Memory B cell (primary cell): ENCODE measurements around the gene PTPN11.
"Not testable (repeated sequence)": the region's sequence is repeated elsewhere in the genome, so short reads cannot be mapped to it uniquely, and the experiment has no call there.

Experiments
- ATAC-seq: fragments of 150-1000 bp; cut with Tn5 transposase; 2 replicates; pipeline ENCODE4 v1.10.0; 2021; ENCODE audit warnings: low read depth, mild to moderate bottlenecking, moderate library complexity
- DNase-seq, 2 donors: peaks; one replicate each; pipeline ENCODE4 v3.0.0; 2022; ENCODE audit warnings: low spot score in 2 of 2
- H3K27ac Mint-ChIP-seq: one replicate; pipeline ENCODE4 v1.8.0; 2022; ENCODE audit warnings: mild to moderate bottlenecking, moderate library complexity, mixed read lengths
- H3K27me3 Mint-ChIP-seq: one replicate; pipeline ENCODE4 v1.8.0; 2022; ENCODE audit warnings: mixed read lengths
- H3K36me3 Mint-ChIP-seq: one replicate; pipeline ENCODE4 v1.8.0; 2022; ENCODE audit warnings: mild to moderate bottlenecking, mixed read lengths
- H3K4me1 Mint-ChIP-seq: one replicate; pipeline ENCODE4 v1.8.0; 2022; ENCODE audit warnings: mixed read lengths
- H3K4me3 Mint-ChIP-seq: one replicate; pipeline ENCODE4 v1.8.0; 2022; ENCODE audit warnings: mild to moderate bottlenecking, moderate library complexity, mixed read lengths
- H3K9me3 Mint-ChIP-seq: one replicate; pipeline ENCODE4 v1.8.0; 2022; ENCODE audit warnings: mixed read lengths

Gene PTPN11

GRCh38 chr12:112488257-112488876, 69.6 kb downstream of the PTPN11 start:
- Mint-ChIP-seq H3K27me3 (no peaks in the 10 kb centered on the region), H3K4me1 (no peaks in the 10 kb centered on the region), H3K4me3 (no peak overlapping the region), H3K36me3 (peaks cover 53% of the 10 kb centered on the region), H3K9me3 (no peaks in the 10 kb centered on the region), H3K27ac (no peak overlapping the region)
- DNase-seq (no peak), ATAC-seq (no peak)

GRCh38 chr12:112489456-112489855, 70.7 kb downstream of the PTPN11 start:
- H3K27ac Mint-ChIP-seq = no peak overlapping the region
- DNase-seq (no peak), ATAC-seq (no peak)
- H3K4me1 Mint-ChIP-seq = no peaks in the 10 kb centered on the region
- H3K36me3 Mint-ChIP-seq = peaks cover 50% of the 10 kb centered on the region
- H3K4me3 Mint-ChIP-seq = no peak overlapping the region
- H3K9me3 Mint-ChIP-seq = no peaks in the 10 kb centered on the region
- no peaks in the 10 kb centered on the region for H3K27me3 Mint-ChIP-seq

- DNase-seq = no peak
Measured at GRCh38 chr12:112496496-112496895, 77.7 kb downstream of the PTPN11 start.

GRCh38 chr12:112498580-112498979, 79.8 kb downstream of the PTPN11 start:
- no peaks in the 10 kb centered on the region for H3K4me1 Mint-ChIP-seq
- H3K4me3 Mint-ChIP-seq = no peak overlapping the region
- no peaks in the 10 kb centered on the region for H3K9me3 Mint-ChIP-seq
- DNase-seq (no peak), ATAC-seq (no peak)
- peaks cover 33% of the 10 kb centered on the region for H3K36me3 Mint-ChIP-seq
- no peaks in the 10 kb centered on the region for H3K27me3 Mint-ChIP-seq
- no peak overlapping the region for H3K27ac Mint-ChIP-seq

More at GRCh38 chr12:112496496-112496895, 77.7 kb downstream of the PTPN11 start:
- H3K36me3 Mint-ChIP-seq = peaks cover 33% of the 10 kb centered on the region
- no peak for ATAC-seq
- H3K4me3 Mint-ChIP-seq = no peak overlapping the region
- no peaks in the 10 kb centered on the region for H3K9me3 Mint-ChIP-seq
- no peaks in the 10 kb centered on the region for H3K4me1 Mint-ChIP-seq
- H3K27ac Mint-ChIP-seq = no peak overlapping the region
- no peaks in the 10 kb centered on the region for H3K27me3 Mint-ChIP-seq

- no peaks in the 10 kb centered on the region for H3K27me3 Mint-ChIP-seq
- ATAC-seq (no peak), DNase-seq (no peak)
- H3K9me3 Mint-ChIP-seq = no peaks in the 10 kb centered on the region
- H3K4me1 Mint-ChIP-seq = no peaks in the 10 kb centered on the region
- no peak overlapping the region for H3K27ac Mint-ChIP-seq
- H3K36me3 Mint-ChIP-seq = peaks cover 40% of the 10 kb centered on the region
- no peak overlapping the region for H3K4me3 Mint-ChIP-seq
Measured at GRCh38 chr12:112503512-112503911, 84.8 kb downstream of the PTPN11 start.

GRCh38 chr12:112506513-112507166, 87.9 kb downstream of the PTPN11 start:
- H3K27me3 Mint-ChIP-seq = no peaks in the 10 kb centered on the region
- ATAC-seq (no peak), DNase-seq (no peak)
- no peak overlapping the region for H3K4me3 Mint-ChIP-seq
- H3K4me1 Mint-ChIP-seq = no peaks in the 10 kb centered on the region
- H3K36me3 Mint-ChIP-seq = peaks cover 47% of the 10 kb centered on the region
- H3K27ac Mint-ChIP-seq = no peak overlapping the region
- H3K9me3 Mint-ChIP-seq = no peaks in the 10 kb centered on the region

GRCh38 chr12:112513471-112513870, 94.7 kb downstream of the PTPN11 start:
- no peak for DNase-seq
- peaks cover 2% of the 10 kb centered on the region for H3K27me3 Mint-ChIP-seq

GRCh38 chr12:112514456-112514855, 95.7 kb downstream of the PTPN11 start:
- Mint-ChIP-seq H3K4me1 (no peaks in the 10 kb centered on the region), H3K36me3 (peaks cover 6% of the 10 kb centered on the region), H3K27me3 (peaks cover 2% of the 10 kb centered on the region), H3K4me3 (no peak overlapping the region), H3K9me3 (peaks cover 1% of the 10 kb centered on the region), H3K27ac (no peak overlapping the region)
- ATAC-seq (no peak), DNase-seq (no peak)

More at GRCh38 chr12:112513471-112513870, 94.7 kb downstream of the PTPN11 start:
- Mint-ChIP-seq H3K4me3 (no peak overlapping the region), H3K4me1 (no peaks in the 10 kb centered on the region), H3K27ac (no peak overlapping the region), H3K36me3 (peaks cover 6% of the 10 kb centered on the region), H3K9me3 (peaks cover 1% of the 10 kb centered on the region)
- ATAC-seq = no peak

GRCh38 chr12:112514926-112515642, 96.3 kb downstream of the PTPN11 start:
- H3K4me3 Mint-ChIP-seq = no peak overlapping the region
- H3K27me3 Mint-ChIP-seq = peaks cover 2% of the 10 kb centered on the region
- no peaks in the 10 kb centered on the region for H3K4me1 Mint-ChIP-seq
- H3K9me3 Mint-ChIP-seq = peaks cover 1% of the 10 kb centered on the region
- no peak for ATAC-seq
- no peak for DNase-seq
- peaks cover 5% of the 10 kb centered on the region for H3K36me3 Mint-ChIP-seq
- H3K27ac Mint-ChIP-seq = no peak overlapping the region

- DNase-seq (no peak), ATAC-seq (no peak)
- Mint-ChIP-seq H3K27ac (no peak overlapping the region), H3K4me3 (no peak overlapping the region), H3K36me3 (peaks cover 5% of the 10 kb centered on the region), H3K27me3 (peaks cover 2% of the 10 kb centered on the region), H3K4me1 (no peaks in the 10 kb centered on the region), H3K9me3 (peaks cover 1% of the 10 kb centered on the region)
Measured at GRCh38 chr12:112515868-112516267, 97.1 kb downstream of the PTPN11 start.

GRCh38 chr12:112517730-112518364, 99.1 kb downstream of the PTPN11 start:
- Mint-ChIP-seq H3K36me3 (no peaks in the 10 kb centered on the region), H3K4me1 (no peaks in the 10 kb centered on the region), H3K27ac (no peak overlapping the region), H3K27me3 (peaks cover 6% of the 10 kb centered on the region), H3K4me3 (no peak overlapping the region), H3K9me3 (peaks cover 1% of the 10 kb centered on the region)
- no peak for ATAC-seq
- DNase-seq = no peak

- no peak overlapping the region for H3K27ac Mint-ChIP-seq
- DNase-seq (no peak), ATAC-seq (no peak)
- H3K4me1 Mint-ChIP-seq = no peaks in the 10 kb centered on the region
- H3K36me3 Mint-ChIP-seq = no peaks in the 10 kb centered on the region
- H3K27me3 Mint-ChIP-seq = peaks cover 6% of the 10 kb centered on the region
- H3K9me3 Mint-ChIP-seq = peaks cover 1% of the 10 kb centered on the region
- no peak overlapping the region for H3K4me3 Mint-ChIP-seq
Measured at GRCh38 chr12:112518365-112518735, 99.6 kb downstream of the PTPN11 start.

GRCh38 chr12:112519841-112520340, 101.1 kb downstream of the PTPN11 start:
- not testable (repeated sequence) for H3K4me1 Mint-ChIP-seq, H3K27ac Mint-ChIP-seq, DNase-seq, H3K4me3 Mint-ChIP-seq, H3K9me3 Mint-ChIP-seq, H3K36me3 Mint-ChIP-seq, ATAC-seq, H3K27me3 Mint-ChIP-seq

- ATAC-seq (no peak), DNase-seq (no peak)
- Mint-ChIP-seq H3K4me1 (no peaks in the 10 kb centered on the region), H3K9me3 (peaks cover 5% of the 10 kb centered on the region), H3K27me3 (peaks cover 9% of the 10 kb centered on the region), H3K36me3 (no peaks in the 10 kb centered on the region), H3K4me3 (no peak overlapping the region), H3K27ac (no peak overlapping the region)
Measured at GRCh38 chr12:112523856-112524255, 105.1 kb downstream of the PTPN11 start.
